ENCODE results near the gene EIF3K. TPM values are rescaled to one million over a fixed set of nuclear protein-coding genes. Genes with fewer than 3 reads are reported as not detected.
A peak's percentile ranks its signal among the peaks of the same experiment; 100 is the strongest.

Gene EIF3K
- total and polyA plus RNA-seq, 2 of the 13 experiments (the other 11 are each of a cell fraction or from before 2014, with no cell fraction given): 179 to 258 TPM

GRCh38 chr19:38616265-38616664, 2.7 kb upstream of the EIF3K start:
- DNase-seq (ENCODE audit: low spot score): no peak
- TF ChIP-seq MXD3 (CRISPR knock-in tag; IDR thresholded peaks at IDR 0.05) (no peak), ZNF629 (CRISPR knock-in tag; conservative IDR thresholded peaks at IDR 0.05) (peak; percentile 68; the same call in 1 of the 2 replicates)
- no peaks in the 10 kb centered on the region; a peak in 2 of 5 replicates for H3K27me3 ChIP-seq (ENCODE audit: control insufficient read depth in 1 of 2, insufficient read depth in 2 of 2, low read length in 2 of 2)
- intact Hi-C loops (cut with micrococcal nuclease; ENCODE audit: unreplicated experiment) (no loop called here), in situ Hi-C loops (cut with HindIII; ENCODE audit: extremely low pct_ligation_motif_present, low pct_unique_long_range_greater_than_20kb) (no loop called here)
- WGBS (ENCODE audit: low lambda C conversion rate): 73% methylated on average over 6 of the region's 6 CpGs
- no peak for FAIRE-seq
- H3K4me2 ChIP-seq (ENCODE audit: low read depth, low read length): no peak overlapping the region
- H2AFZ ChIP-seq (ENCODE audit: low read length): no peak overlapping the region
- ChIA-PET POLR2A (no interaction called here), CTCF (ENCODE audit: low intra/inter-chr PET ratio, low total read pairs) (no interaction called here)
- H3K4me3 ChIP-seq (replicated peaks in 1 of 3; ENCODE audit: insufficient read depth in 1 of 3, low read depth in 2 of 3, low read length in 3 of 3): no peak overlapping the region
- H3K9me3 ChIP-seq (ENCODE audit: low read length): no peaks in the 10 kb centered on the region
- ATAC-seq: no peak
- H3K36me3 ChIP-seq (replicated peaks in 1 of 2; ENCODE audit: control insufficient read depth in 1 of 2, insufficient read depth in 2 of 2, low read length in 2 of 2): peaks cover 0 to under 1% of the 10 kb centered on the region in 2 experiments; a peak in 2 of 5 replicates
- H3K9ac ChIP-seq (ENCODE audit: insufficient read depth, low read depth, low read length): no peak overlapping the region
- H4K20me1 ChIP-seq (ENCODE audit: insufficient read depth, low read length): no peaks in the 10 kb centered on the region
- H3K79me2 ChIP-seq (ENCODE audit: insufficient read depth, low read length): peaks cover 15% of the 10 kb centered on the region
- BruUV-seq (replicated peaks): no TSS peak
- H3K4me1 ChIP-seq (ENCODE audit: insufficient read depth, low read length): peaks cover 40% of the 10 kb centered on the region
- no peak overlapping the region for H3K27ac ChIP-seq (ENCODE audit: extremely low read length, insufficient read depth, low read length)

- POLR2A ChIA-PET: no interaction called here
- no peak overlapping the region for H3K27ac ChIP-seq (ENCODE audit: extremely low read length, insufficient read depth, low read length)
- H4K20me1 ChIP-seq (ENCODE audit: insufficient read depth, low read length): no peaks in the 10 kb centered on the region
- TF ChIP-seq HDAC1 (CRISPR knock-in tag; IDR thresholded peaks at IDR 0.05): no peak
- TF ChIP-seq CCDC6 (CRISPR knock-in tag; IDR thresholded peaks at IDR 0.05): no peak
- no peak for TF ChIP-seq ZNF839 (CRISPR knock-in tag; IDR thresholded peaks at IDR 0.05; ENCODE audit: borderline replicate concordance)
- no peak for TF ChIP-seq BORCS8-MEF2B (CRISPR knock-in tag; IDR thresholded peaks at IDR 0.05)
- no peak for TF ChIP-seq UBTF (CRISPR knock-in tag; IDR thresholded peaks at IDR 0.05)
- TF ChIP-seq MAFG (CRISPR knock-in tag; IDR thresholded peaks at IDR 0.05): no peak
- TF ChIP-seq MTA3 (CRISPR knock-in tag; IDR thresholded peaks at IDR 0.05): no peak
- TF ChIP-seq TFDP1 (CRISPR knock-in tag; IDR thresholded peaks at IDR 0.05; ENCODE audit: borderline replicate concordance): no peak
- TF ChIP-seq MTF2 (CRISPR knock-in tag; IDR thresholded peaks at IDR 0.05; ENCODE audit: borderline replicate concordance): no peak
- no peak for TF ChIP-seq CERS6 (CRISPR knock-in tag; IDR thresholded peaks at IDR 0.05)
- no peak for TF ChIP-seq TRIM22 (IDR thresholded peaks at IDR 0.05)
Observed at GRCh38 chr19:38617283-38617763, 1.7 kb upstream of the EIF3K start.

More at GRCh38 chr19:38617283-38617763, 1.7 kb upstream of the EIF3K start:
- FAIRE-seq (no peak), ATAC-seq (no peak), DNase-seq (ENCODE audit: low spot score) (no peak)
- CTCF ChIA-PET (ENCODE audit: low intra/inter-chr PET ratio, low total read pairs): no interaction called here
- Histone ChIP-seq H3K36me3 (replicated peaks in 1 of 2; ENCODE audit: control insufficient read depth in 1 of 2, insufficient read depth in 2 of 2, low read length in 2 of 2) (peaks cover 4 to 11% of the 10 kb centered on the region in 2 experiments; a peak in 4 of 5 replicates), H3K4me2 (ENCODE audit: low read depth, low read length) (no peak overlapping the region), H3K79me2 (ENCODE audit: insufficient read depth, low read length) (peaks cover 15% of the 10 kb centered on the region), H3K9me3 (ENCODE audit: low read length) (no peaks in the 10 kb centered on the region), H2AFZ (ENCODE audit: low read length) (no peak overlapping the region), H3K4me3 (replicated peaks in 1 of 3; ENCODE audit: insufficient read depth in 1 of 3, low read depth in 2 of 3, low read length in 3 of 3) (no peak overlapping the region), H3K4me1 (ENCODE audit: insufficient read depth, low read length) (peaks cover 40% of the 10 kb centered on the region), H3K9ac (ENCODE audit: insufficient read depth, low read depth, low read length) (no peak overlapping the region), H3K27me3 (ENCODE audit: control insufficient read depth in 1 of 2, insufficient read depth in 2 of 2, low read length in 2 of 2) (no peaks in the 10 kb centered on the region; a peak in 2 of 5 replicates)
- in situ Hi-C loops (cut with HindIII; ENCODE audit: extremely low pct_ligation_motif_present, low pct_unique_long_range_greater_than_20kb) (no loop called here), intact Hi-C loops (cut with micrococcal nuclease; ENCODE audit: unreplicated experiment) (no loop called here)
- WGBS (ENCODE audit: low lambda C conversion rate): 92% methylated on average over 7 of the region's 9 CpGs
- no TSS peak for BruUV-seq (replicated peaks)

All from HepG2 (cell line).